HG03045 (cell line): ENCODE data around the gene HRH3.

Experiments
- ATAC-seq: cut with Tn5 transposase; IDR thresholded peaks from one replicate; pipeline ENCODE4 v1.9.1; 2021; ENCODE audit warnings: mild to moderate bottlenecking, moderate library complexity; ENCODE audit not compliant: unreplicated experiment

HRH3 gene

DNA sequence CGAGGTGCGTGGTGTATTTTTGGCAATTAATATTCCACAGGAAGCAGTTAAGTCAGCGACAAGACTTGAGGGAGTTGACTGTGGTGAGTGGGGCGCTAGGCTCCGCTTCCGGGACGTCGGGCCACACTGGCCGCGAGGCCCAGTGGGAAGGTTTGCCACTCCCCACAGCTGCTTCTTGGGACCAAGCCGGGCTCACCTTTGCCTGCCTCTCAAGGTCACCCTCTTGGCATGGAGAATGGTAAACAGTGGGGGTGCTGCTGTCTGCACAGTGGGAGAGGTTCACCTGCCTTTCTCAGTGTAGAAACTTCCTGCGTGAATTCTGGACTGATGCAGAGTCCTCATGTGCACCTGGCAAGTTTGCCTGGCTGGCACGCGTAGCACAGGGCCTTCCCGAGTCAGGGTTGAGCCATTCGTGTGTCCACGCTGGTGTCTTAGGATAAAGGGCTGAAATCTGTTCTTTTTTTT, 24.6 kb upstream of the HRH3 start:
- no peak for ATAC-seq

DNA sequence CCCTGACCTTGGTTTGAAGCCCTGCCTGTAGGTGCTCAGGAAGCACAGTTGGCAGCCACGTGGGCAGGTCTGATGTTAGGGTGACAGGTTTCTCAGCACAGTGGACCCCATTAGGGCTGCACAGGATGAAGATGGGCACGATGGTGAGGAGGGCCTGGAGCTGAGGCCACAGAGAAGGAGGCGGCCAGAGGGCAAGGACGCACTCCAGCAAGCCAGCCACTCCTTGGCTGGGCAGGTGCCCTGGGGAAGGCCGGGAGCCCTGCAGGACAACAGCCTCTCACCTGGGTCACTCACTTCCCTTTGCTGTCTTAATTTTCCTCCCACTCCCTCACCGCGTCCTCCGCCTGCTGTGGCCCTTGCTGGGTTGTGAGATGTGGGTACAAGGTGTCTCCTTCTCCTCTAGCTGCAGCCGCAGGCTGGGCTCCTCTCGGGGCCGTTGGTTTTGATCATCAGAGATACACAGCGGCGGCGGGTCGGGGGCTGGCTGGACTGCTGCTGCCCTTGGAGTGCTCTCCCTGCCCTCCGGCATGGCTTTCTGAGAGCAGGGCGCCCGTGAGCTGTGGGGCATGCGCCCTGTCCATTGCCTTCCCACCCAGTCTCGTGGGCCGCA, 23.9 kb upstream of the HRH3 start:
- no peak for ATAC-seq

DNA sequence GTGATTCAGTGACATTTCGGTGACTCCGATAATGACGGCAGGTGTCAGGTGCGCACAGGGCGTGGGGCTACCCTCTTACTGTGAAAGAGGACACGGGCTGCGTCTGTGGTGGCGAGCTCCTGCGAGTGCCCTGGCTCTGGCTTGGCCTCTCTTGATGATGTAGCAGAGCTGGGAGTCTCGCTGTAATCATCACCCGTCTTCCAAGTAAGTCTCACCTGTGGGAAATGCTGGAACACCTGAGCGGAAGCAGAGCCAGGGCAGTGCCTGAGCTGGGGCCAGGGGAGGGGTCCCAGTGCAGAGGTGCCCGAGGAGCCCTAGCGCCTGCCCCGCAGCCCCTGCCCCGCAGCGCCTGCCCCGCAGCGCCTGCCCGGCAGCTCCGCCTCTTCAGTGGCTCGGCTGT, 23.0 kb upstream of the HRH3 start:
- no peak for ATAC-seq

DNA sequence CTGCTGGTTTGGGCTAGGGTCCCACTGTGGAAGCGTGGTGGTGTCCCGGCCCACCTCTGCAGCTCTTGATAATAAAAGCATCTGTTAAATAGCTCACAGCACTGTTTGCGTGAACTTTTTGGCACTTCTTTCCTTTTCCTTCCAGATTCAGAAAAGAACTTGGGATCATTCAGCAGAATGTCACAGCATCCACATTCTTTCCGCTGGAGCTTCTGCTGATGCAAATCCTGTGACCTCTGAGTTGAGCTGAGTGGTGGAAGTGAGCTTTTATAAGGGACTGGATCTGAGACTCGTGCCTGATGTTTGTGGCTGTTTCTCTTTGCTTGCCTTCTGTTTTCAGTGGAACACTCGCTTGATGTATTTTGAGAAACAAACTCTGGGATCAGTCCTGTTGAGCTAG, 22.1 kb upstream of the HRH3 start:
- ATAC-seq, result no peak

DNA sequence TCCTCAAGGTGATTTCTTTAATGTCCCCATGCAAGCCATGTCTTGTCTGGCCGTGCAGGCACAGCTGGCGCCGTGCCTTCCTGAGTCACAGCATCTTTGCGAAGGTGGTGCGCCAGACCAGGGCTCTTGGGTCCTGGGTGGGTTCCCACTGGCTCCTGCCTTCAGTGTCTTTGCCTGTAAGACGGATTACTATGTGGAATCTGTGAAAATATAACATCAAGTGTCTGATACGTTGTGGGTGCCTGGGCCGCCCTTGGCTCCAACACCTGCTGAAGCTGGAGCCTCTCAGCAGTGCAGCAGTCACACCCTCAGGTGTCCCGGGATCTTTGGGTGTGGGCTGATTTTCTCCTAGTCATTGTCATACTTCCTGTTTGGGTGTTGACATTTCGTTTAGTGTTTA, 21.4 kb upstream of the HRH3 start:
- no peak for ATAC-seq

DNA sequence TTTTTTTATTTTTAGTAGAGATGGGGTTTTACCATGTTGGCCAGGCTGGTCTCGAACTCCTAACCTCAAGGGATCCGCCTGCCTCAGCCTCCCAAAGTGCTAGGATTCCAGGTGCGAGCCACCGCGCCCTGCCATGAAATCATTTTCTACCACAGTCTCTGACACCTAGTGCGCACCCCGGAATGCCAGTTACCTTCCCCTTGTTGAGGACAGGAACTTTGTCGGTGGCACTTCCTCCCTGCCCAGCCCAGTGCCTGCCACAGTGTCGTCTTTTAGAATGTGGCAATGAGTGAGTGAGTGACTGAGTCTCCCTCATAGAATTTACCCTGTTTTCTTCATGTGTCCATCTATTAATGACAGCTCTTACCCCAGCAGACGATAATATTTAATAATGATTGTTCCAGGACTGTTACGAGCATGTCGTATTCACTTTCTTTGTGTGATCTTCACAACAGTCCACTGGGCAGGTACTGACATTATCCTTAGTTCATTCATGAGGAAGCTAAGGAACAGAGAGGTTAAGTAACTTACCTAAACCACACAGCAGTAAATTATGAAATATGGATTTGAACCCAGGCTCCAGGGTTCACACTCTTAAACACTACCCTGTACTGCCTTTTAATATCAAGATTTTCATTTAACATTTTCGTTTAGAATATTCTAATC, 20.1 kb upstream of the HRH3 start:
- ATAC-seq, result no peak

DNA sequence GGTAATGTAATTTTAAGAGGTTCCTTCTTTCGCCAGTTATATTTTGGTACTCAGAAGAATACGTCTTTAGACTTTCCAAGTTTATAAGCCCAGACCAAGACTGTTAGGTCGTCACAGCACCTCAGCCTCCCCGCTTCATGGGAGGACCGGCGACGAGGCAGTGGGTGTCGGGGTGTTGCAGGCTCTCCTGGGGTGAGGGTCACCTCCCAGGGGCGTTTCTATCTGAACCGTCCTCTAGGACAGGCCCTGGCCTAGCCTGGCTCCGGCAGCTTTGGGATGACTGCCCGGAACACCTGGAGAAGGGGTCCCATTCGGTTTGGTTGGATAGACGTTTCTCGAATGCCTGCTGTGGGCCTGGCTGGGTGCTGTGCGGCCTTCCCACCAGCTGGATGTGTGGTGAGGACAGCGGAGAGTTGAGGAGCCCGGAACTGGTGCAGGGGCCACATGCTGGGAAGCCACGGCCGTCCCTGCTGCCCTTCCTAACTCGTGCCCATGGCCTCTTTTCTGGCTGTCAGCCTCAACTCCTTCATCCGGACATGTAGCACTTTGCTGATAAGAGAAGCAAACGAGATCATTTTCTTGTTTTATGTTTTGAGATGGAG, 19.3 kb upstream of the HRH3 start:
- ATAC-seq, result no peak

DNA sequence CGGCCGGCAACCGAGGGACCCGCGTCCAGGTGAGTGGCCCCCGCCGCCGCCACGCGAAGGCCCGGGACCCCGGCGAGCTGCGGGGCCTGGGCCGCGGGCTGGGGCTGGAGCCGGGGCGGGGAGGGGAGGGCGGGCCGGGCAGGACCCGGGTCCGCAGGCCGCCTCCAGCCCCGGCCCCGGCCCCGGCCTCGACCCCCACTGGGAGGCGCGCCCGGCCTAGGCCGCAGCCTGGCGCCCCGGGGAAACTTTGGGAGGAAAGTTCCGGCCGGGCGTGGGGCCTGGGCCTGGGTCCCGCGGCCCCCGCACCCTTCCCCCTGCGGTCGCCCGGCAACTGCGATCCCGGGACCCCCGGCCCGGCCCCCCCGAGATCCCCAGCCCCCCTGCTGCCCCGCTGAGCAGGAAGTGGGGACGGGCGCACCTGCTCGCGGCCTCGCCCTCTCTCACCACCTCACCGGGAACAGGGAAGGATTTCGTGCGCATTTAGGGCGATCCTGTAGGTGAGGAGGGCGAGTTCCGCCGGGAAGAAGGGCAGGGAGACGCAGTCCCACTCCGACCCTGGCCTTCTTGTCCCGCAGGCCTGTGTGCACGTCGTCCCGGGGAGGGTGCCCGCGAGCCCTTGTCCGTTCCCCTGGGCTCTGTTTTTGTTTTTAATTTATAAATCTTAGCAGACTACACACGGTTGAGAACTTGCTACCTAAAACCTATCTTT, 18.6 kb upstream of the HRH3 start:
- ATAC-seq, result peak; percentile 7

DNA sequence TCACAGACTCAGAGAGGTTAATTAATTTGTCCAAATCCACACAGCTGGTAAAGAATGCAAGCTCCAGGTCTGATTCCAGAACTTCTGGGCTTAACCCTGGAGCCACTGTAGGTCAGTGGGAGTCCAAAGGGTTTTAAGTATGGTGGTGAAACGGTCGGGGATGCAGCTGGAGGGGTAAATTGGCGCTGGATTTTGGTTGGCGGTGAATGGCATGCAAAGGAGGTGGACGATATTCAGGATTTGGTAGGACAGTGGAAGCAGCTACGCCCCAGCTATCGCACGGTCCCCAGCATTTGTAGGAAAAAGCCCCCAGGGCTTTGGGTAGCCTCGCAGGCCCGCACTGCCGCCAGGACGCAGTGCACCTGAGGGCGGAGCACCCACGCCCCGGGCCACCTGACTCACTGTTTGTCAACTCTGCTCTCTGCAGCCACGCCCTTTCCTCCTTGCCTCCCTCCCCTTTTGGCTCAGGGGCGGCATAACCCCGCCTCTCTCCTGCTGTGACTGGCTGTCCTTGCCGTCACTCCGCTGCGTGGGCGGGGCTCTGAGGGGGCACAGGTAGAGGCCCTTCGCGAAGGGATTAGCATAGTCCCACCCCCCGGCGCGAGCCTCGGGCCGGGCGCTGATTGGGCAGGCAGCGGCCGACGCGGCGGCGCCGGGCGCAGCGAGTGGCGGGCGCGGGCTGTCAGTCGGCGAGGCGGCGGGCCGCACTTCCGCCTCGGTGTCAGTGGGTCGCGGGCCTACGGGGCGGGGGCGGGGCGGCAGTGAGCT, 17.9 kb upstream of the HRH3 start, which contains the start of gene OSBPL2:
TSS of gene OSBPL2 (plus strand) at position 721 of the 768 bp plus-strand sequence. CDS start 17,664 bp downstream, outside the sequence.
- ATAC-seq, result peak; percentile 95

DNA sequence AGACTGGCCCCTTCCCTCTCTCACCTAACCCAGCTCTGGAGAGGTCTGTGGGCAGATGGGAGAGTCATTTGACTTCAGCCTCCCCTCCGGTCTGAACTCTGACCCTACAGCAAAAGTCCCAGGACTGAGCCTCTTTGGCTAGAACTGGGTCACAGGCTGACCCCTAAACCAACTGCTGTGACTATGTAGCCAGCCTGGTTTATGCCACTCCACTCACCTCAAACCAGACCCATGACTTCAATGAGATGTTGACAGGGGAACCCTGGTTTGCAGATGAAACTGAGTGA, 17.4 kb upstream of the HRH3 start:
- no peak for ATAC-seq

DNA sequence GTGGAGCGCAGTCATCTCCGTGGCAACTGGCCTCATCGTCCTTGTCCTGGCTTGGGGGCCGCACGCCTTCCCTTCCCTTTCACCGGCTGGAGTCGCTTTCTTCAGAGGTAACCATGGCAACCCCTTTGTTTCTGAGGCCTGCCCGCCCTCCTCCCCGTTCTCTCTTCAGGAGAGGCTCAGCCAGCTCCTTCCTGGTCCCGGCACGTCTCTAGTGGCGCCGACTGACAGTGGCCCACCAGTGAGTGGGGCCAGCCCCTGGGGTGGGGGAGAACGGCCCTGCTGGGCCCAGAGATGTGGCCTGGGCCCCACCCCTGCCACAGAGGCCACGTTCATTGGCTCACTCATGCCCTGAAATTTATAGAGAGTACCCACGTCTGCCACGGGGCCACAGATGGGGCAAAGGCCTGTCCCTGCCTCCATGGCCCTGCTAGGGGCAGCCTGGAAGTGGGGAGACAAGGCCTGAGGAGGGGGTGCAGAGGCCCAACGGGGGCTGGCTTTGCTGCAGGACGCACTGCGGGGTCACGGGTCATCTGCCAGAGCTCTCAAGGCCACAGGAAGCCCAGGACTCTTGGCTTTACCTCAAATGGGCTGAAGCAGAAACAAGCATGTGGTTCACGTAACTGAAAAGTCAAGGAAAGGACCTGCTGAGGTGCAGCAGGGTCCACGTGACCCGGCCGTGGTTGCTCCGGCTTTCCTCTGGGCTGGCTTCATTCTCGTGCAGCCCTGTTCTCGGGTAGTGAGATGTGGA, 16.9 kb upstream of the HRH3 start:
- ATAC-seq, result no peak

DNA sequence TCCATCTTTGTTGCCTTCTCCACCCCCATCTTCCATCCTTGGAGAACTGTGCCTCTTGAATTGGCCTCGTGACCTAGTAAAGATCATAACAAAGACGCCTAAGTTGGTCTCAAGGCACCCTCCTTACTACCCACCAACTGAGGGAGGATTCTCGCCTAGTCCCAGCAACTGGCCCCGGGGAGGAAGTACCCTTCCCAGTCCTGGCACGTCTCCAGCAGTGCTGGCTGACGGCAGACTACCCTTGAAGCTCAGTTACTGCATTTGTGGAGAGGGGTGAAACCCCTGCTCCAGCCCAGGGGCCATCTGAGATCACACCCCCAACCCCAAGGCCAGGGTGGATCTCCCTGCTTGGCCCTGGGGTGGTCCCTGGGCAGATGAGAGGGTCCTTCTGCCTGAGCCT, 16.1 kb upstream of the HRH3 start:
- no peak for ATAC-seq

DNA sequence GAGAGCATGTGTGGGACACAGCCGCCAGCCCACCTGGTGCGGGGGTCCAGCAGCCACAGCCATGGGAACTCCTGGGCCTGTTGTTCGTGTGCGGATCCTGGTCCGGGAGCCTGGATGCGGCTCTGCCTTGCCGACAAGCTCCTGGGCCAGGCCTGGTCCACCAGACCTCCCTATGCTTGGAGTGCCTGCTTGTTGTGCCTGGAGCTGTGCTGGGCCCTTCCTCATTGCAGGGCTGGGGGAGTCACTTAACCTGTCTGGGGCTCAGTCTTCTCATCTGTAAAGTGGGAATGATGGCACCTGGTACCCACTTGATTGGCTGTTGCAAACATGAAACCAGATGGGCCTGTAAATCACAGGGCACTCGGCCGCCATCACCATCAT, 15.7 kb upstream of the HRH3 start:
- ATAC-seq, result no peak

DNA sequence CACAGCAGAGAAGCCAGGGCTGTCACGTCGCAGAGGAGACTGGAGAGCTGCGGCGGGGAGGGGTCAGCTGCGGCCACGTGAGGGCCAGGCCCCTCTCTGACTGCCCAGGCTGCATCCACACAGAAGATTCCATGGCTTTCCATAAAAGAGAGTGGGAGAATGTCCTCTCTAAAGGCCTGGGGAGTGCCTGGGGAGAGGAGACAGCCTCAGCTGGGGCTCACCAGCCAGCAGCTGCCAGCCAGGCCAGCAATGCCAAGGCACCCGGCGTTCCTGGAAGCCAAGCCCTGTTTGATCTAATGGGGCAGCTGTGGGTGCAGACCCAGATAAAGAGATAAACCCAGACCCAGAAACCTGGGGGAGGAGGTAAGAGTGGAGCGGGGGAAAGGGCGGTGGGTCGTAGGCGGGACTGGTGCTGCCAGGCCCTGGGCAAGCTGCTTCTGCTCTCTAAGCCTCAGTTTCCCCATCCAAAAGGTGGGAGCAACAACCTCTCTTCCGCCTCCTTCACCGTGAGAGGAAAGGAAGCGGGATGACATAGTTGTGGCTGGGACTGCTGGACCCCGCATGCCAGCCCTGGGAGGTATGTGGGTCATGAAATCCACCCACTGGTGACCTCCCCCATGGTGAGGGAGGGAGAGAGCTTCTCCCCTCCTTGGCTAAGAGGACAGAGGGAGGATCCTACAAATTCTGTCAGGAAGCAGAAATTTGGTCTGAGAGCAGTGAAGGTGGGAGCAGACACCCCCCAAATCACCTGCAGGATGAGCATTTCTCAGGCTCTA, 15.1 kb upstream of the HRH3 start:
- no peak for ATAC-seq

DNA sequence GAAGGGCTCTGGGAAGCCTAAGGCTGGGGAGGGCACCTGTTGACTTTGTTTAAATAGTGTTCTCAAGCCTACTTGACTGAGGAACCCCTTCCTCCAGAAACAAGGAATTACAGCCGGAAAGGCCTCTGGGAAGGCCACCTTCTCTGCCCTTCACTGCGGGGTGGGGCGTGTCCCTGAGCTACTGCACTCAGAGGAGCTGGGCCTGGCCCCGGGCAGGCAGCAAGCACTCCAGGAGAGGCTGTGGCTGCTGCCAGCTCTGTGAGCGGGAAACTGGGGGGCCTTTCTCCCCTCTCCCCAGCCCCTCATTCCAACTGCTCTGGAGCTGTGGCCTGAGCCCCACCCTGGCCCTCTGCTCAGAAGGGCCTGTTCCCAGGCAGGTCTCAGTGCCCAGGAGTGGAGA, 14.3 kb upstream of the HRH3 start:
- ATAC-seq, result no peak

DNA sequence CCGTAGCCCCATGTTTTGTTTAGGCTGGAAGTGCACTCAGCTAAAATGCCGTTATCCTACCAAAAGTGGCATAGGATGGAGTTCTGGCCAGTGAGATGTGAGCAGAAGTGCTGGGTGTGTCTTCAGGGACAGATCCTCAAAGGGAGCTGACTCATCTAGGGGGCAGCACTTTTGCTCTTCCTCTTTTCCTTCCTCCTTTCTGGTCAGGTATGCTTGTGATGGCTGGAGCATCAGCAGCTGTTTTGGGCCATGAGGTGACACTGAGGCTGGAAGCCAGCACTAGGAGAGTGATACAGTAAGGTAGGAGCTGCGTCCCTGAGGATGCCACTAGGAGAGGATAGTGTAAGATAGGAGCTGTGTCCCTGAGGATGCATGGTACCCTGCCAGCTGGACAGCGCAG, 13.6 kb upstream of the HRH3 start:
- ATAC-seq, result no peak

DNA sequence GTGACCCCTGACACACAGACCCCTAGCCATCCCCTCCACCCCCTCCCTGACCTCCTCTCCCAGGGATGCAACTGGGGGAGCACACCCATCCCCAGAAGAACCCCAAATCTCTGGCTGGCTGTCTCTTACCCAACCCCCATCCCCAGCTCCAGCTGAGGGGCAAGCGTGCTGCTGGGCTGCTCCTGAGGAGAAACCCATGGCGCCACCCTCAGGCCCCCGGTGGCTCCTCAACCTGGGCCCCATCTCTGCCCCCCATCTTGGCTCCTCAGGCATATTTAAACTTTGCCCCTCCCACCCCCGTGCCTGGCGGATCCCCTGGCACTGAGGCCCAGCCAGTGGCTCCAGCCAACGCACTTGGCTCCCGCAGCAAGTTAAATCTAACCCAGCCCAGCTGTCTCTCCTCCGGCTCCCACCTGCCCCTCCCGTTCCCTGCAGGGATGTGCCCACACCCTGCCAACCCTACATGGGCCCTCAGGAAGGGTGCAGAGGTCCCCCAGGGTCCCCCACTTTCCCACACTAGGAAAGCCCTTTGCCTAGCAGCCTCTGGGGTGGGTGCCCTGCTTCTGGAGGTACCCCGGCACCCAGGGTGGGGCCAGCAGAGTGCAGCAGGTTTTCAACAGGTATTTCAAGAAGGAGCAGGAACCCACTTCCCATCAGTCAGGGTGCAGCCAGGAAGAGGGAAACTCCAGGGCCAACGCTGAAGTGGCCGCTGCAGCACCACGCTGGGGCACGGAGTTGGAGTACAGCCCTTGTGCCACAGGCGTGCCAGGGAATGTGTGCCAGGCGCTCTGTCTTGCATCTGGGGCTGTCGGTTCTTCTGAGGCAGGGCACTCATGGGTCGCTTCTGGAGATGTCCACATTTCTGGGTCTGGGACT, 12.9 kb upstream of the HRH3 start:
- ATAC-seq, result no peak

DNA sequence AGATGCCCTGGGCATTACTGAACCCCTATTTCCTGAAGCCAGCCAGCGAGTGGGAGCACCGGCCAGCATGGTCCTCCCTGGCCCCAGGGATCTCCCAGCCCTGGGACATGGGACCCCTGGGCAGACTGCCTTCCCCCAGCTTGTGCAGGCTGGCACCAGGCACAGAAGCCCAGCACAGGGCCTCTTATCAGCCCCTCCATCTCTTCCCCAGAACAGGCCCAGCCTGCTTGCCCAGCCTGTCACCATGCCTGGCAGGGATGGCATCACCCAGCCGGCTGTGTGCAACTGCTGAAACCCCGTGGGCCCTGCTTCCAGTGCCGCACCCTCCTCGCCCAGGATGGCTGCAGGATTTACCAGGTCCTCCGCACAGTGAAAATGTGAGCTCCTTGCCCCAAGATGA, 12.1 kb upstream of the HRH3 start:
- no peak for ATAC-seq

DNA sequence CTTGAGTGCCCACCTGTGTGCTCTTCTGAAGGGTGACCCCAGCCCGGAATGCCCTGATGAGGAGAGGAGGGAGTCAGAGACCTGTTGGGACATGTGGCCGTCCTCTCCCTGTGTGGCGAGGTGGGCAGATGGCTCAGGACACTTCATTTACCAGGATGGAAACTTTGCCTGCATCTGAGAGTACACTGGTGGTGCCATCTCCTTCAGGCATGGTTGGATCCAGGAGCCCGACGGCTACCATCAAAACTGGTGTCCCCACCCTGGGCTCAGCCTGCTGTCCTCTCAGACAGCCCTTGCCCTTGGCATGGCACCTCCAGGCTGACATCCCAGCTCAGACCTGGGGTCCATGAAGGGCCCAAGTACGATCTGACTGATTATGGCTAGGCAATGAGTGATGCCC, 11.2 kb upstream of the HRH3 start:
- no peak for ATAC-seq
